Measurements from ENCODE around the gene ABLIM3. TPM values are rescaled to one million over a fixed set of nuclear protein-coding genes. Genes with fewer than 3 reads are reported as not detected.

ABLIM3 gene
- total RNA-seq, 1 donor from 2014 or later: not detected

GRCh38 chr5:149188383-149188782, 47.1 kb downstream of the ABLIM3 start:
- DNase-seq (ENCODE audit: low spot score): no peak
- H3K9me3 Mint-ChIP-seq: no peaks in the 10 kb centered on the region

DNA sequence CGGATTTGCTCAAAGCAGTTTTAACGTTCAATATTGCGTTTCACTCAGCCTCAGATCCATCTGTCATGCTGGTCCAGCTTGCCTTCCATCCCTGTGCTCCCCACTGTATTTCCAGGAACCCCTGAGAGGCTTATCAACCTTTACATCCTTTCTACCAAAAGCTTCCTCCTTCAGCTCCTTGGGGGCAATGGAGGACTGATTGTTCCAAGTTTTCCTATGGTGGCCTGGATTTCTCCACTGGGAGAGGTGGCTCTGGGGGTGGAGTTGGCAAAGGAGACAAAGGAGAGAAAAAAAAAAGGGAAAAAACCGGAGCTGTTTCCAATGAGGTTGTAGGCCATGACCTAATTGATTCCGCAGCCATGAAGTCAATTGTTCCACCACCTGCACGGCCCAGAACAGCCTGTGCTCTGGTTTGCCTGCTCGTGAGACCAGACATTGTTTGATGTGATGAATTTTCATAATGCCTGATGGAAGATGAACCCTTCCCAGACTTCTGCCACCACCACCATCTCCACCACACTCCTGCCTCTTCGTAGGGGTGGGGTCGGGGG, 54.1 kb downstream of the ABLIM3 start:
- H3K4me1 Mint-ChIP-seq: peaks cover 5% of the 10 kb centered on the region
- Histone ChIP-seq H3K4me3 (no peak overlapping the region), H3K9me3 (ENCODE audit: low read depth) (no peaks in the 10 kb centered on the region), H3K79me2 (ENCODE audit: low read depth) (no peaks in the 10 kb centered on the region), H3K9ac (no peak overlapping the region), H3K27me3 (no peaks in the 10 kb centered on the region), H3K4me2 (no peak overlapping the region), H4K20me1 (ENCODE audit: low read depth) (no peaks in the 10 kb centered on the region), H3K4me1 (peaks cover 5% of the 10 kb centered on the region), H3K27ac (no peak overlapping the region), H3F3A (ENCODE audit: low read depth) (no peaks in the 10 kb centered on the region), H2AFZ (replicated peaks) (no peak overlapping the region), H3K36me3 (no peaks in the 10 kb centered on the region)
- H3K36me3 Mint-ChIP-seq: no peaks in the 10 kb centered on the region
- TF ChIP-seq CTCF (IDR thresholded peaks at IDR 0.05): no peak
- TF ChIP-seq EZH2 (IDR thresholded peaks at IDR 0.05): no peak
- TF ChIP-seq EZH2phosphoT487 (IDR thresholded peaks at IDR 0.05): no peak
- DNase-seq (ENCODE audit: low spot score): no peak
- H3K9me3 Mint-ChIP-seq: no peaks in the 10 kb centered on the region
- H3K4me3 Mint-ChIP-seq: no peak overlapping the region
- peaks cover 2% of the 10 kb centered on the region for H3K27me3 Mint-ChIP-seq (ENCODE audit: insufficient read depth, low read depth)
- no peak overlapping the region for H3K27ac Mint-ChIP-seq

More at GRCh38 chr5:149188383-149188782, 47.1 kb downstream of the ABLIM3 start:
- H3K4me2 ChIP-seq: no peak overlapping the region
- no peaks in the 10 kb centered on the region for H3K27me3 ChIP-seq
- no peak overlapping the region for H3K27ac Mint-ChIP-seq
- no peak overlapping the region for H3K4me3 ChIP-seq
- no peaks in the 10 kb centered on the region for H3K27me3 Mint-ChIP-seq (ENCODE audit: insufficient read depth, low read depth)
- H3K9me3 ChIP-seq (ENCODE audit: low read depth): no peaks in the 10 kb centered on the region
- peaks cover 3% of the 10 kb centered on the region for H3K4me1 Mint-ChIP-seq
- H3K9ac ChIP-seq: no peak overlapping the region
- H3K27ac ChIP-seq: no peak overlapping the region
- H3K36me3 Mint-ChIP-seq: no peaks in the 10 kb centered on the region
- H3K4me3 Mint-ChIP-seq: no peak overlapping the region
- H3K79me2 ChIP-seq (ENCODE audit: low read depth): no peaks in the 10 kb centered on the region
- TF ChIP-seq CTCF (IDR thresholded peaks at IDR 0.05) (no peak), EZH2phosphoT487 (IDR thresholded peaks at IDR 0.05) (no peak), EZH2 (IDR thresholded peaks at IDR 0.05) (no peak)
- H4K20me1 ChIP-seq (ENCODE audit: low read depth): no peaks in the 10 kb centered on the region
- H3K4me1 ChIP-seq: peaks cover 5% of the 10 kb centered on the region
- H3F3A ChIP-seq (ENCODE audit: low read depth): no peaks in the 10 kb centered on the region
- H3K36me3 ChIP-seq: no peaks in the 10 kb centered on the region
- H2AFZ ChIP-seq (replicated peaks): no peak overlapping the region

DNA sequence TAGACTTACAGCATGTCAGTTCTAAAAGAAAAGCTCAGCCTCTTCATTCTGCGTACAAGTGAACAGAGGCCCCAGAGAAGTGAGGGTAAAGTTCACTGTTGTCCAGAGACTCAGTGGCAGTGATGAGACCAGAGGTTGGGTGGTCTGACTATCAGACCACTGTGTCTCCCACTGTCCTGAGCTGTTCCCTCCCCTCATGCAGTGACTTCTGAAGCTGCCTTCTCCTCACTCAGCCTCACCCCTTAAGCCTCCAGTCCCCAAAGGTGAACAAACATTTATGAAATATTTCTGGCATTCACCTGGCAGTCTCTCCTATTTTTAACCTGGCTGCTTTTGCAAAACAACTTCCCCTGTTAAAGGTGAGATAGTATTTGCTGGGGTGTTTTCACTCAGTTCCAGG, 54.7 kb downstream of the ABLIM3 start:
- Histone ChIP-seq H2AFZ (replicated peaks) (no peak overlapping the region), H3K36me3 (no peaks in the 10 kb centered on the region), H4K20me1 (ENCODE audit: low read depth) (no peaks in the 10 kb centered on the region), H3K9ac (no peak overlapping the region), H3K4me2 (no peak overlapping the region), H3K27me3 (no peaks in the 10 kb centered on the region), H3K4me3 (no peak overlapping the region), H3K27ac (no peak overlapping the region), H3F3A (ENCODE audit: low read depth) (no peaks in the 10 kb centered on the region), H3K79me2 (ENCODE audit: low read depth) (no peaks in the 10 kb centered on the region), H3K9me3 (ENCODE audit: low read depth) (no peaks in the 10 kb centered on the region), H3K4me1 (peaks cover 5% of the 10 kb centered on the region)
- DNase-seq (ENCODE audit: low spot score): no peak
- Mint-ChIP-seq H3K4me3 (no peak overlapping the region), H3K9me3 (no peaks in the 10 kb centered on the region), H3K36me3 (no peaks in the 10 kb centered on the region), H3K27ac (no peak overlapping the region), H3K27me3 (ENCODE audit: insufficient read depth, low read depth) (peaks cover 2% of the 10 kb centered on the region), H3K4me1 (peaks cover 5% of the 10 kb centered on the region)
- no peak for TF ChIP-seq CTCF (IDR thresholded peaks at IDR 0.05)
